GM21737 (cell line): Measurements from ENCODE around the gene CYP4F8.

ENCODE experiments used
- ATAC-seq: cut with Tn5 transposase; IDR thresholded peaks from one replicate; pipeline ENCODE4 v1.9.1; 2021; ENCODE audit warnings: mild to moderate bottlenecking, moderate library complexity; ENCODE audit not compliant: unreplicated experiment

Gene CYP4F8

DNA sequence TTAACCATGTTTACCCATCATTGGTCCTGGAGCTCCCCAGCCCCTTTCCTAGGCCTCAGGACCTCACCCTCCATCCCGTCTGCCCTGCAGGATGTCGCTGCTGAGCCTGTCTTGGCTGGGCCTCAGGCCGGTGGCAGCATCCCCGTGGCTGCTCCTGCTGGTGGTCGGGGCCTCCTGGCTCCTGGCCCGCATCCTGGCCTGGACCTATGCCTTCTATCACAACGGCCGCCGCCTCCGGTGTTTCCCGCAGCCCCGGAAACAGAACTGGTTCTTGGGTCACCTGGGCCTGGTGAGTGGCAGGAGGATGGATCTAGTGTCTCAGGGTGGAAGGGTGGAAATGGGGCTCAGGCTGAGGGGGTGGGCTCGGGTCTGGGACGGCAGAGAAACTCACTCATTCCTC is 508 bp downstream of the CYP4F8 start:
- ATAC-seq, result no peak

DNA sequence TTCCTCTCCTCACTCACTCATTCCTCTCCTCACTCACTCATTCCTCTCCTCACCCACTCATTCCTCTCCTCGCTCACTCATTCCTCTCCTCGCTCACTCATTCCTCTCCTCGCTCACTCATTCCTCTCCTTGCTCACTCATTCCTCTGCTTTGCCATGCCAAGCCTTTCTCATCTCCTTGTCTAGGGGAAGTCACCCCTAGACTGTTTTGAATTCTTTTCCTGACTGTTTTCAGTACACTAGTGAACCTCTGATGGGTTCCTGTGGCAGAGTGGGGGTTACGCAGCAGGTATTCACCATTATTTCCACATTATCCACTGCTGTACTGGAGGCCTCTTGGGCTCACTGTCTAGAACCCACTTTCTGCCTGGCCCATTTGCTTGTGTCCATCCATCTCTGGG is 1.2 kb downstream of the CYP4F8 start:
- no peak for ATAC-seq

- ATAC-seq, result no peak
Observed at GRCh38 chr19:15616627-15617270, 1.7 kb downstream of the CYP4F8 start.

DNA sequence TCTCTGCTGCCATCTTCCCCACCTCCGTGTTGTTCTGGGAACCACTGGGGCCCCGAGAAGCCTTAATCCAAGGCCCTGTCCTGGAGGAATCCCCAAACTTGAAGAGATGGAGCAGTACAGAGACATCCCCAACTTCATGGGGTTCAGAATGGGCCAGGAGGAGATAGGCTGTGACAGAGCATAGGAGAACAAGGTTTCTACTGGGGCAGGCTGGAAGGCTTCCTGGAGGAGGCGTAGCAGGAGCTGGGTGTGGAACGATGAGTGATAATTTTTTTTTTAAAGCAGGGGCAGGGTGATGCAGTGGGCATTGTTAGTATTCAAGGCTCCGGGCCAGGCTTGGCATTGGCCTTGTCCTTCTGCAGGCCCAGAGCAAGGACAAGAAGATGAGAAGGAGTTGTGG is 3.3 kb downstream of the CYP4F8 start:
- no peak for ATAC-seq

DNA sequence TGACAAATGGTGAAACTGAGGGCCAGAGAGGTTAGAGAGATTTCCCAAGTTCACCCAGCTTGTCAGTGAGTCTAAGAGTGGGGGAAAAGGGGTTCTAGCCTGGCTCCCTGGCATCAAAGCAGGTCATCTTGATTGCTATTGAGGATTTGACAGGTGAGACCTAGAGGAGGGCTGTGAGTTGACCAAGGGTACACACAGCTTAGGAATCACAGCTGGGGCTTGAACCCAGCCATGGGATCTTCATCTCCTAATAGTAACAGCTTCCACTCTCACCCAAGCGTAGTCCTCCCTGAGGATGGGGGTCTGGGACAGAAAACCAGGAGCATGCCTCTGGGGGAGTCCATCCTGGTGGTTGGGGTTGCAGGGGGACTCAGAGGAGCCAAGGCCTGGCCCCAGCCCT is 6.8 kb downstream of the CYP4F8 start:
- no peak for ATAC-seq

GRCh38 chr19:15622991-15623390 is 8.0 kb downstream of the CYP4F8 start:
- no peak for ATAC-seq

DNA sequence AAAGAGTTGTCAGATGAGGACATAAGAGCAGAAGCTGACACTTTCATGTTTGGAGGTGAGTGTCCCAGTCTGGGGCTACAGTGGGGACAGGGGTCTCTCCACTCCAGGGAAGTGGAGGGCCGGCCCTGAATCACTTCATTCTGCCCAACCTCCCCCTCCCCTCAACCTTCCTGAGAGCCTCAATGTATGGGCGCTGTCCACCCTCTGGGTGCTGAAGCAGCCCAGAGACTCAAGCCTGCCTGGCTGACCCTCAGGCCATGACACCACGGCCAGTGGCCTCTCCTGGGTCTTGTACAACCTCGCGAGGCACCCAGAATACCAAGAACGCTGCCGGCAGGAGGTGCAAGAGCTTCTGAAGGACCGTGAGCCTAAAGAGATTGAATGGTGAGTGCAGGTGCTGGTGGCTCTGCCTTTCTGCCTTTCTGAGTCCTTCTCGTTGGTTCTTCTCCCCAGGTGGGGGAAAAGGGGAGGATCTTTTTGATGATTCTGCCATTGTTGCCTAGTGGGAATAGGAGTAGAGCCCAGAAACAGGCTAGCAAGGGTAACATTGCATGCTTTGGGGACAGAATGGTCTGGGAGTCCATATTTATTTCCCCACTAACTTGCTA is 8.8 kb downstream of the CYP4F8 start:
- no peak for ATAC-seq

- ATAC-seq, result no peak
Observed at GRCh38 chr19:15628236-15629002, 13.4 kb downstream of the CYP4F8 start.

DNA sequence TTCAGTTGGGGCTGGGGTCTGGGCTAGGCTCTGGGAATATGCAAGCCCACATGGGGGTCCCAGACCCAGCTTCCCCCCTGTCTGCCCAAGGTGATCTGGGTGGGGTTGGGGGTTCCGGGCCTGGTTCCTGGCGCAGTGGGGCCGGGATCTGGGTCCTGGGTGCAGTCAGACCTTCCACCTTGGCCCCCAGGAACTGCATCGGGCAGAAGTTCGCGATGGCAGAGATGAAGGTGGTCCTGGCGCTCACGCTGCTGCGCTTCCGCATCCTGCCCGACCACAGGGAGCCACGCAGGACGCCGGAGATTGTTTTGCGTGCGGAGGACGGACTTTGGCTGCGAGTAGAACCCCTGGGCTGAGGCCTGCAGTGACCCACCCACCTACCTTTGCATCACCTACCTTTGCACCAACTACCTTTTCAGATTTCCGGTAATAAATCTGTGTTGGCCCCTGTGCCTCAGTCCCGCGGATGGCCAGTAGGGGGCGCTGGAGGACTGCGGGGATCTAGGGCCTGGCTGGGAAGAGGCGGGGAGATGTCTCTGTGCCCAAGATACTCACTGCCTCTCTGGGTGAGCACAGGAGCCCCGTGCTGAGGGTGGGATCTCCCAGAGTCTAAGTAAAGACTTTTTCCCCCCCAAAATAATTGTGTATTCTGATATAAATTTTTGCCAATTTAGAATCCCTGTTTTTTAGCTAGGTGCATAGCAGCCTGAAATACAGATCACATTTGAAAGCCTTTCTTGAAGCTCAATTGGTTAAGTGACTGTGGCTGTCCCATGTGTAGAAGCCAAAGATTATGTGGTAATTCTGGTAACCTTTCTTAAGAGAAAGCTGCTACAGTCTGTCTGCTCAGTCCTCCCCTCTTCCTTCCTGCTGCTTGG is 14.2 kb downstream of the CYP4F8 start:
- ATAC-seq, result no peak

- ATAC-seq, result no peak
Observed at GRCh38 chr19:15631817-15632216, 16.8 kb downstream of the CYP4F8 start.

DNA sequence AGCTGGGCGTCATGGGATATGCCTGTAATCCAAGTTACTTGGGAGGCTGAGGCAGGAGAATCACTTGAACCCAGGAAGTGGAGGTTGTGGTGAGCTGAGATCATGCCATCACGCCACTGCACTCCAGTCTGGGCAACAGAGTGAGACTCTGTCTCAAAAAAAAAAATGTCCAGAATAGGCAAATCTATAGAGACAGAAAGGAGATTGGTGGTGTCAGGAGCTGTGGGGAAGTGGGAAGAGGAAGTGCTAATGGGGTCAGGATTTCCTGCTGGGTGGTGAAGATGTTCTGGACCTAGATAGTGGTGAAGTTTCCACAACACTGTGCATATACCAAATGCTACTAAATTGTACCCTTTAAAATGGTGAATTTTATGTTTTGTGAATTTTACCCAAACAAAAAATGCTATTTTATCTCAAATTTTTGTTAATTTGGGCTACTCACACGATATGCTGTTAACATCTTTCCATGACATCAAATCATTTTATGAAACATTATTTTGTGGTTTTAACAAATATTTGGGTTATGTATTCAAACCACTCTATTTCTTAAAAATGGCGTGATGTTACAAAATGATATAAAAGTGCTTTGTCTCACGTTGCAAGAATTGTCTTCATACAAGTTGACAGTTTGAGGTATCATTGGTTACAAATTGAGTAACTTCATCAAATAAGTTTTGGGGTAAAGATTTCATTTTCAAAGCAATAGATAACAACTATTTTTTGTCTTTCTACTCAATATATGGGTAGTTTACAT is 18.2 kb downstream of the CYP4F8 start:
- ATAC-seq, result no peak

DNA sequence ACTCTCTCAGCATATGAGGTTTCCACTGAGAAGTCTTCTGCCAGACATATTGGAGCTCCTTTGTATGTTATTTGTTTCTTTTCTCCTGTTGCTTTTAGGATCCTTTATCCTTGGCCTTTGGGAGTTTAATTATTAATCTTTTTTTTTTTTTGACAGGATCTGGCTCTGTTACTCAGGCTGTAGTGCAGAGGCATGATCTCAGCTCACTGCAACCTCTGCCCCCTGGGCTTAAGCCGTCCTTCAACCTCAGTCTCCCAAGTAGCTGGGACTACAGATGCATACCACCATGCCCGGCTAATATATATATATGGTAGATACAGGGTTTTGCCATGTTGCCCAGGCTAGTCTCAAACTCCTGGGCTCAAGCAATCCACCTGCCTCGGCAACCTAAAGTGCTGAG is 19.1 kb downstream of the CYP4F8 start:
- ATAC-seq, result no peak

DNA sequence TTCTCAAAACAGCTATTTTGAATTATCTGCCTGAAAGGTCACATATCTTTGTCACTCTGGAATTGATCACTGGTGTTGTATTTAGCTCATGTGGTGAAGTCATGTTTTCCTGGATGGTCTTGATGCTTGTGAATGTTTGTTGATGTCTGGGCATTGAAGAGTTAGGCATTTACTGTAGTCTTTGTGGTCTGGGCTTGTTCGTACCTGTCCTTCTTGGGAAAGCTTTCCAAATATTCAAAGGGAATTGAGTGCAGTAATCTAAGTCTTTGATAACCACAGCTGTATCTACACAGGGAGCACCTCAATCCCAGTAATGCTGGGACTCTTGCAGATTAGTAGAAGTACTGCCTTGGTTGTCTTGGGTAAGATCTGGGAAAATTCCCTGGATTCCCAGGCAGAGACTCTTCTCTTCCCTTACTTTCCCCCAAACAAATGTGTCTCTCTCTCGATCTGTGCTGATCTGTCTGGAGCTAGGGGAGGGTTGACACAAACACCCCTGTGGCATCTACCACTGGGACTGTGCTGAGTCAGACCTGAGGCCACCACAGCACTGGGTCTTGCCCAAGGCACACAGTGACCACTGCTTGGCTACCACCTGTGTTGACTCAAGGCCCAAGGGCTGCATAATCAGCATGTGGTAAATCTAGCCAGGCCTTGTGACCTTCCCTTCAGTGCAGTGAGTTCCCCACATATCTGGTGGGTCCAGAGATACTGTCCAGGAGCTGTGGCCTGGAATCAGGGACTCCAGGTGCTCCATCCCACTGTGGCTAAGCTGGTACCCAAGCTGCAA is 20.2 kb downstream of the CYP4F8 start:
- no peak for ATAC-seq

GRCh38 chr19:15636026-15636425 is 21.0 kb downstream of the CYP4F8 start:
- no peak for ATAC-seq

DNA sequence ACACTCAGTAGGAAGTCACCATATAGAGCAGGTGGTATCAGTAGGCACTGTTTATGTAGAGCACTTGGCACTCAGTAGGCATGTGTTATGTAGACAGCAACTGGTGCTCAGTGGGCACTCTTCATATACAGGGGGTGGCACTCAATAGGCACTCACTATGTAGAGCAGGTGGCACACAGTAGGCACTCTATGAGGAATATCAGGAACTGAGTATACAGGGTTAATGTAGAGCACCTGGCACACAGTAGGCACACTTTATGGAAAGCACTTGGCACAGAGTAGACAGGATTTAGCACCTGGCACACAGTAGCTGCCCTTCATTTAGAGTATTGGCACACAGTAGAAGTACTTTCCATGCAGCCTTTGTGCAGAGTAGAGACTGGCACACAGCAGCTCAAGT is 24.6 kb downstream of the CYP4F8 start:
- no peak for ATAC-seq

DNA sequence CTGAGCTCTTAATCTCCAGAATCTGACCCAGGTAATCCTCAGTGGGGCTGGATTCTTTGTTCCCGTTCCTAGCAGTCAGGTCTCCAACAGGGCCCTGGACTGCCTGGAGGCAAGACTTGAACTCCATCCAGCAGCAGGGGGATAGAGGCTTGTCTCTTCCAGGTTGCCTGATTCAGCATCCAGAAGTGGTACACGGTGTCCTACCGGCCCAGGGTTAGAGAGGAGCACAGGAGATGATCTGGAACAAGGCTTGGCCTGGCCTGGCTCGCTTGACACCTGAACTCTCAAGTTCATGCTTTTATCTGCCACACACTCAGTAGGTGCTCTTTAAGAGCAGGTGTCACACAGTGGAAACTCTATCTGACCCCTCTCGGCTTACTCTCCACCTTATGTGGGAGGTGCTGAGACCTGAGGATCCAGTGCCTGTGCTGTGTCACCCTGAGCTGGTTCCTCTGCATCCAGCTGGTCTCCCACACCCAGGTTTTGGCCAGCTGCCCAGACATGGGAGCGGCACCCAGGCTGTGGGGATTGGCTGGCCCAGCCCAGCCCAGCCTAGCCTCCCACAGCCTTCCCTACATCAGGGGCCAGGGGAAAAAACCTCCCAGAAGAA is 25.4 kb downstream of the CYP4F8 start, which contains the start of gene CYP4F3:
TSS of gene CYP4F3 (plus strand) at position 604 of the 610 bp plus-strand sequence. CDS start 519 bp downstream, outside the sequence.
- no peak for ATAC-seq

DNA sequence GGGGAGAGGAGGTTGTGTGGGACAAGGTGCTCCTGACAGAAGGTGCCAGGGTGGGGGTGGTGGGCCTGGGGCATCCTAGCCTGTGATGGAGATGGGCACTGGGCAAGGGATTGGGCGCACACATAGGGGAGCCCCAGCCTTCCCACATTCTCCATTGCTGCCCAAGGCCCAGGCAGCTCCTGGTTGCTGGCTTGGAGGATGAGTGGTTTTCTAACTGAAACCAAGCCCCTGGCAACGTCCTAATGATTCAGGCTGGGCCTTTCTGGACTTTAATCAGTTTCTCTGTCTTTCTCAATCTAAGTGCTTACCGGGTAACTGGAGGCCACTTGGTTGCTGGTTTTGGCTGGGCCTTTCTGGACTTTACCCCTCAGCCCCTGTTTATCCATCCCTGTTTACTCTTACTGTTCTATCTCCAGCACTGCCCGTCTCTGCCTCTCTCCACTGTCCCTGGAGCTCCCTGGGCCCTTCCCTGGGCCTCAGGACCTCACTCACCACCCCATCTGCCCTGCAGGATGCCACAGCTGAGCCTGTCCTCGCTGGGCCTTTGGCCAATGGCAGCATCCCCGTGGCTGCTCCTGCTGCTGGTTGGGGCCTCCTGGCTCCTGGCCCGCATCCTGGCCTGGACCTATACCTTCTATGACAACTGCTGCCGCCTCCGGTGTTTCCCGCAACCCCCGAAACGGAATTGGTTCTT is 26.0 kb downstream of the CYP4F8 start:
- no peak for ATAC-seq

DNA sequence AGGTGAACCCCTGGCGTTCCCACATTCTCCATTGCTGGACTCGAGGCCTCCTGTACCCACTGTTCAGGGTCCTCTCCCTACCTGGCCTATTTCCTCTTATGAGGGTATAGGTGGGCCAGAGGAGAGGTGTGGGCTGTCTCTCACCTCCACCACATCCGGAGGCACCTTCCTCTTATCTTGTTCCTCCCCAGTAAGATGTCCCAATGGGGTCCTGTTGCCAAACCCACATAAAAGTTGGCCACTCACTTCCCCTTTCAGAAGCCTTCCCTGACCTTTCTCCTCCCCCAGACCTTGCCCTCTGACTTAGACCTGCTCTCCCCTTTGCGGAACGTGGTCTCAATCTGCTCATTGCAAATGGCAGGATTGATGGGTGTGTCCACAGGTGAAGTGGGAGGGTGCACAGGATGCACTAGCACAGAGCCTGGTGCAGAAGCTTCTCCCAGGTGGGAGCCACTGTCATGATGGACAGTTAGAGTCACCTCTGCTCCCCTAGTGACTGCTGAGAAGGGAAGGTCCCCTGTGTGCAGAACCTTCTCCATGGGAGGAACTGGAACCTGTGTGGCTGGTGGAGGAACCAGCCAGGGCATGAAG is 27.0 kb downstream of the CYP4F8 start:
- no peak for ATAC-seq
